ENCODE results near the gene SARDH. TPM values are rescaled to one million over a fixed set of nuclear protein-coding genes. Genes with fewer than 3 reads are reported as not detected.

Gene SARDH
- total RNA-seq, 2 donors from 2014 or later: 8.4 to 11.2 TPM

DNA sequence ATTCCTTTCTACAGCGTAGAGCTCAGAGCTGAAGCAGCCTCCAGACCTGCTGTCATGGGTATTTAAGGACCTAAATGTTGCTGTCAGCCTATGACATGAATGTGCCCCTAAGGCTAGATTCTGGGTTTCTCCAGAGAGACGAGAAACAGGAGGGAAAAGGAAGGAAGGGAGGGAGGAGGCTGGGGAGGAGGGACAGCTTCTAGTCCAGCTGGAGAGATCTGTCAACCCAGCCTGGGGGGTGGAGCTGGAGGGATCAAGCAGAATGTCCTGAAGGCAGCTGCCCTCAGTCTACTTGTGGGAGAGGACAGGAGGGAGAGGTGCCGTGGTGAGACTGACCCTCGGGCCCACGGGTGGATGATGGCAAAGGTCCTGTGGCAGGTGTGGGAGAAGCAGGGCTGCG lies 103.1 kb downstream of the SARDH start:
- 90 to 91% methylated on average over 5 to 6 of the region's 6 CpGs for WGBS, 2 experiments (ENCODE audit: insufficient coverage in 1 of 2, insufficient read length in 1 of 2)
- H3K27ac Mint-ChIP-seq: no peak overlapping the region

DNA sequence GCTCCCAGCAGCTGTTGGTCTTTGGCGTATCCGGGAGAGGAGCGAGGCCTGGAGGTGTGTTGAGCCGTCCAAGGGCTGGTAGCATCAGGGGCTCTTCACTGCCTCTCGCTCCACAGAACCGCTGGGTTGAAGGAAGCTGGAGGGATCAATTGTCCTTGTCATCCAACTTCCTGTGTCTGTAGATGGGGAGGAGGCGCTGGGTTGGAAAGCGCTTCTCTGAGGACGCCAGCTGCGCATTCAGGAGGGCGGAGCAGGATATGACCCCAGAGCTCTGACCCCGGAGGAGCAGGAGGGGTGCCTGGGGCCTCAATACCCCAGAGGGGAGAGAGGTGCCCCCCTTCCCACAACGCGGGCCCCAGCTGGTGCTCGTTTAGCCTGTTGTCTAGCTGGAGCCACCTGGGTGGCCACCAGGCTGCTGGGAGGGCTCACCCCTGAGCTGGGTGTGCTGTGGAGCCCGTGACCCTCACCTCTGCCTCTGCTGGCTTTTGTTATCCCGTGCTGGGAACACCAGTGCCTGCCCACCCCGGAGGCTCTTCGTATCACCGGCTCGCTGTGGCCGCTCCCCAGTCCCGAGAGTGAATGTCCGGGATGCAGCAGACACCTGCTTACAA lies 104.0 kb downstream of the SARDH start:
- Histone ChIP-seq H3K4me3 (ENCODE audit: low read length) (no peak overlapping the region), H3K27ac (ENCODE audit: low read depth, low read length) (peak overlapping the region; percentile 71), H3K27me3 (ENCODE audit: control insufficient read depth, insufficient read depth, low read length, poor library complexity, severe bottlenecking) (no peaks in the 10 kb centered on the region), H3K9me3 (ENCODE audit: control insufficient read depth, low read length) (no peaks in the 10 kb centered on the region), H3K4me1 (ENCODE audit: control insufficient read depth, insufficient read depth, low read length) (no peaks in the 10 kb centered on the region), H3K9ac (ENCODE audit: extremely low read depth, low read length, poor library complexity, severe bottlenecking) (no peak overlapping the region), H3K36me3 (ENCODE audit: control insufficient read depth, insufficient read depth, low read length) (no peaks in the 10 kb centered on the region)
- WGBS, 2 experiments (ENCODE audit: insufficient coverage in 1 of 2, insufficient read length in 1 of 2): 75 to 83% methylated on average over 10 to 24 of the region's 24 CpGs
- peaks cover 2% of the 10 kb centered on the region for H3K4me1 Mint-ChIP-seq
- H3K9me3 Mint-ChIP-seq: no peaks in the 10 kb centered on the region
- TF ChIP-seq, protein P1, sequence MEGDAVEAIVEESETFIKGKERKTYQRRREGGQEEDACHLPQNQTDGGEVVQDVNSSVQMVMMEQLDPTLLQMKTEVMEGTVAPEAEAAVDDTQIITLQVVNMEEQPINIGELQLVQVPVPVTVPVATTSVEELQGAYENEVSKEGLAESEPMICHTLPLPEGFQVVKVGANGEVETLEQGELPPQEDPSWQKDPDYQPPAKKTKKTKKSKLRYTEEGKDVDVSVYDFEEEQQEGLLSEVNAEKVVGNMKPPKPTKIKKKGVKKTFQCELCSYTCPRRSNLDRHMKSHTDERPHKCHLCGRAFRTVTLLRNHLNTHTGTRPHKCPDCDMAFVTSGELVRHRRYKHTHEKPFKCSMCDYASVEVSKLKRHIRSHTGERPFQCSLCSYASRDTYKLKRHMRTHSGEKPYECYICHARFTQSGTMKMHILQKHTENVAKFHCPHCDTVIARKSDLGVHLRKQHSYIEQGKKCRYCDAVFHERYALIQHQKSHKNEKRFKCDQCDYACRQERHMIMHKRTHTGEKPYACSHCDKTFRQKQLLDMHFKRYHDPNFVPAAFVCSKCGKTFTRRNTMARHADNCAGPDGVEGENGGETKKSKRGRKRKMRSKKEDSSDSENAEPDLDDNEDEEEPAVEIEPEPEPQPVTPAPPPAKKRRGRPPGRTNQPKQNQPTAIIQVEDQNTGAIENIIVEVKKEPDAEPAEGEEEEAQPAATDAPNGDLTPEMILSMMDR (conservative IDR thresholded peaks at IDR 0.05): no peak
- no peak overlapping the region for H3K27ac Mint-ChIP-seq
- no peaks in the 10 kb centered on the region for H3K36me3 Mint-ChIP-seq (ENCODE audit: low read depth)
- H3K27me3 Mint-ChIP-seq (ENCODE audit: insufficient read depth): no peaks in the 10 kb centered on the region
- H3K4me3 Mint-ChIP-seq: no peak overlapping the region
- no peak for DNase-seq

More for the DNA sequence above, 103.1 kb downstream of the SARDH start:
- Mint-ChIP-seq H3K27me3 (ENCODE audit: insufficient read depth) (no peaks in the 10 kb centered on the region), H3K4me1 (peaks cover 2% of the 10 kb centered on the region), H3K9me3 (no peaks in the 10 kb centered on the region), H3K36me3 (ENCODE audit: low read depth) (no peaks in the 10 kb centered on the region), H3K4me3 (no peak overlapping the region)
- Histone ChIP-seq H3K9me3 (ENCODE audit: control insufficient read depth, low read length) (no peaks in the 10 kb centered on the region), H3K4me3 (ENCODE audit: low read length) (no peak overlapping the region), H3K36me3 (ENCODE audit: control insufficient read depth, insufficient read depth, low read length) (no peaks in the 10 kb centered on the region), H3K9ac (ENCODE audit: extremely low read depth, low read length, poor library complexity, severe bottlenecking) (no peak overlapping the region), H3K27me3 (ENCODE audit: control insufficient read depth, insufficient read depth, low read length, poor library complexity, severe bottlenecking) (no peaks in the 10 kb centered on the region), H3K4me1 (ENCODE audit: control insufficient read depth, insufficient read depth, low read length) (no peaks in the 10 kb centered on the region), H3K27ac (ENCODE audit: low read depth, low read length) (peak overlapping the region; percentile 71)
- no peak for DNase-seq
- TF ChIP-seq, protein P1 (conservative IDR thresholded peaks at IDR 0.05): no peak

DNA sequence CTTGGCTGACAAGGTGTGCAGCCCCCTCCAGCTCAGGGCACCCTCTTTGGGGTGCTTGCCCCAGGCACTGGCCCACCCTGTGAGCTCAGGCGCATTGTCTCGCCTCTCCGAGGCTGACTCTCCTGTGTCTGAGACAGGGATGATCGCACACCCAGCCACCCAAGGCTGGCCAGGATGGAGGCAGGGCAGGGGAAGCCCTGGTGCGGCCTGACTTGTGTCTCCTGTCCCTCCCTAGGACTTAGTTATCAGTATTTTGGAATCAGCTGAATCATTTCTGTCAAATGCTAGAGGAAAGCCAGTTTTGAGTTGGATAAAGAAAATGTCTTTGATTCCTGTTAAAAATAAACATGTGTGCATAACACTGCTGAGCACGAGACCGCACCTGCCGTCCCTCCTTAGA lies 104.5 kb downstream of the SARDH start:
- no peak overlapping the region for H3K4me3 ChIP-seq (ENCODE audit: low read length)
- H3K27me3 Mint-ChIP-seq (ENCODE audit: insufficient read depth): no peaks in the 10 kb centered on the region
- no peak overlapping the region for H3K4me3 Mint-ChIP-seq
- no peaks in the 10 kb centered on the region for H3K36me3 ChIP-seq (ENCODE audit: control insufficient read depth, insufficient read depth, low read length)
- 88 to 89% methylated on average over 5 to 8 of the region's 8 CpGs for WGBS, 2 experiments (ENCODE audit: insufficient coverage in 1 of 2, insufficient read length in 1 of 2)
- peaks cover 2% of the 10 kb centered on the region for H3K4me1 Mint-ChIP-seq
- no peak overlapping the region for H3K27ac Mint-ChIP-seq
- no peaks in the 10 kb centered on the region for H3K9me3 Mint-ChIP-seq
- H3K9ac ChIP-seq (ENCODE audit: extremely low read depth, low read length, poor library complexity, severe bottlenecking): no peak overlapping the region
- TF ChIP-seq, protein P1 (conservative IDR thresholded peaks at IDR 0.05): no peak
- peak overlapping the region; percentile 57 for H3K27ac ChIP-seq (ENCODE audit: low read depth, low read length)
- H3K36me3 Mint-ChIP-seq (ENCODE audit: low read depth): no peaks in the 10 kb centered on the region
- H3K9me3 ChIP-seq (ENCODE audit: control insufficient read depth, low read length): no peaks in the 10 kb centered on the region
- no peak for DNase-seq
- H3K4me1 ChIP-seq (ENCODE audit: control insufficient read depth, insufficient read depth, low read length): no peaks in the 10 kb centered on the region
- H3K27me3 ChIP-seq (ENCODE audit: control insufficient read depth, insufficient read depth, low read length, poor library complexity, severe bottlenecking): no peaks in the 10 kb centered on the region

All from endodermal cell (in vitro differentiated cells).